Non-pigmented ciliary epithelial cell (primary cell): ENCODE results near the gene CRYBG2.

ENCODE experiments used
- DNase-seq: peaks from one replicate; pipeline ENCODE4 v3.0.0-alpha.2; 2010; ENCODE audit warnings: low read depth

The CRYBG2 gene

DNA sequence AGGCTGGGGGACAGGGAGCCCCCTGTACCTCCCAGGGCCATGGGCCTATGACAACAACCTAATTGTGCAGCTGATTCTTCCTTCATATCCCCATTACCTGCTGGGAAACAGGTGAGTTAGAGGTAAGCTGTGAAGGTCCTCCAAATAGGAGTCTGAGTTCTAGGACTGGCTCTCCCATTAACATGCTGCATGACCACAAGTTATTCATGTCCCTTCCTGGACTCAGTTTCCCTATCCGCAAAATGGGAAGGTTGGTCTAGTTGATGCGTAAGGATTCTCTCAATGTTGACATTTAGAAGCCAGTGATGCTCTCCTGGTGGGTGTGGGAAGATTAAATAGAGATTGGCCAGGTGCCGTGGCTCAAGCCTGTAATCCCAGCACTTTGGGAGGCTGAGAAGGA lies 14.6 kb upstream of the CRYBG2 start:
- DNase-seq, result no peak

DNA sequence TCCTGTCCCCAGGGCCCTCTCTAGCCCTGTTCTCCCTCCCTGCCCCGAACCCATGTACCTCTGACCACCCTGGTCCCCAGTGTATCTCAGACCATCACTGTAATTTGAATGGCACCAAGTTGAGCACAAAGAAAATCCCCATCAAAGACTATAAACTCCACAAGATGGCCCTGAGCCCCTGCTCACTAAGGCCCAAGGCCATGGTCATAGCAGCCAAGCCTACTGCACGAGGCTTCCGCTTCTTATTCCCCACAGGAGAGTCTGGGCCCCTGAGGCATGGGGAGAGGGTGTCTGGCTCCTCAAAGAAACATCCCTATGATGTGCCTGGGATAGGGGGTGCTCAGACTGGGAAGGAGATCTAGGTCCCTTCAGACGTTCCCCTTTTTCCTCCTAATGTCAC lies 14.1 kb upstream of the CRYBG2 start:
- DNase-seq, result no peak

DNA sequence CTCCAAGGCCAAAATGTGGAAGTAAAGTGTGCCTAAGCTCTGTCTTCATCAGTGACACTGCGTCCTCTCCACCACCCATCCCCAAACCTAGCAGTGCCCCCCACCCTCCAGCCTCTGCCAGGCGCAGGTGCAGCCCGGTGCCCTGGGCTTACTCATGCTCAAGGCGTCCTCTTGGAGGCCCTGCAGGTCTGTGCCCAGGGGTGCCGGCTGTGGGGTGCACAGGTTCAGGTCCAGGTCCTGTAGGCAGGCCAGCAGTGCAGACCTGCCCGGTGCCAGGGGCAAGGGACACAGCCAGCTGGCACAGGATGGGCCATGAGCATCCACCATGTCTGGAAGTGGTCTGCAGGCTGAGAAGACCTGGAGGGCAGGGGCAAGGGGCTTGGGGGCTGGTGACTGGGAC lies 13.5 kb upstream of the CRYBG2 start:
- no peak for DNase-seq

DNA sequence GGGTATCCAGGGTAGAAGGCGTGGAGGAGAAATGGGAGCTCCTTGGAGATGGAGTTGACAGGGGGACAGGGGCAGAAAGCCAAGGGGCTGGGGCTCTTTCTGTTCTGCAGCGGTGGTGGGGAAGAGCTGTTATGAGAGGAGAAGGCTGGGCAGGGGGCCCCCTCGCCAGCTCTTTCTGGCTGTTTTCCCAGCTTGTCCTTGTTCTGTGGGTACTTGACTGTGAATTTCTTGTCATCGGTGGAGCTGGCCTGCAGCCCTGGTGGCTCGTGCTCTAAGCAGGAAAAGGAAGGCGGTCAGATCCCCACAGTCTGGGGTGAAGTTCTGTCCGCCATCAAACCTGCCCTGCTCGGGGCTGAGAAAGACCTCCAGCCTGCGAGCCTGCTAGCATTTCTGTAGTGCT lies 11.0 kb upstream of the CRYBG2 start:
- DNase-seq, result no peak

DNA sequence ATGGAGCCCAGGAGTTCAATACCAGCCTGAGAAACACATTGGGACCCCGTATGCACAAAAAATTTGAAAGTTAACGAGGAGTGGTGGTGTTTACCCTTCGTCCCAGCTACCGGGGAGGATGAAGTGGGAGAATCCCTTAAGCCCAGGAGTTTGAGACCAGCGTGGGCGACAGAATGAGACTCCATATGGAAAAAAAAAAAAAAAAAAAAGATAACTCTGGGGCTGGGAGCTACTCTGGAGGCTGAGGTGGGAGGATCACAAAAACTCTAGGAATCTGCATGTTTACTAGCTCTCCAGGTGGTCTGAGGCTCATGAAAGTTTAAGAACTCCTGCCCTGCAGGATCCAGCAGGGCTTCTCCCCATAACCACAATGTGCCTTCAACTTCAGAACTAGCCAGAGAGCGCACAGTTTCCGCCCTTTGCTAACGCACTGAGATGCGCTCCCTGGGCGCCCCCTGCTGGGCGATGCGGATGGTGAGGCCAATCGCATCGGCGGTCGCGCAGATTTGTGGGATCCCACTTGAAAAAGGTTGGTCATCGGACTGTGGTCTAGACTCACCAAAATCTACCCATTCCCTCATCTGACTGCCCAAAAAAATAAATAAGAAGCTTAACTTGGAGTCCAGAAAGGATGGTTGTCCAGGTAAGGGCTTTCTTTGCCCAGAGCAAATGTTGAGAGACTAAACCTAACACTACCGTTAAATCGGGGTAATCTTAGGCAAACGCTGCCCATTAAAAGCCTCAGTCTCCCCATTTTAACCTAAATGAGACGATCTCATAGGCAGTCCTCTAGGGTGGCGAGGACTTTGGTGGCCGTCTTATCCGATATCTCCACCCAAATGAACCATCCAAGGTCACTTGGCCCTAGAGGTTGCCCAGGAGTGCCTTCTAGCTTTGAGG lies 9.9 kb upstream of the CRYBG2 start:
- DNase-seq, result no peak

DNA sequence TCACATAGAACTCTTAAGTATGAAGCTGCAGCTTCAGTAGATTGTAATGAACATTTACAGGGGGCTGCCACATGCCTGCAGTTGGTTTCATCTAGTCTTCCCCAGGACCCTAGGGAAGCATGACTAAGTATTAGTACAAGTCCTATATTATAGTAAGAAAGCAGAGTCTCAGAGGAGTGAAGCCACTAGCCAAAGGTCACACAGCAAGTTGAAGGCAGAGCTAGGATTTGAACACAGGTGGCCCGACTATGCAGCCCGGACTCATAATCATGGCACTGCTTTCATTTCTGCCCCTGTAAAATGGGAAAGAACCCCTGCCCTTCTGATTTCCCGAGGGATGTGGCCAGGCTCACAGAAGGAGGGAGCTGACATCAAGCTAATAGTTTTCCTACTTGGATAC lies 8.4 kb upstream of the CRYBG2 start:
- no peak for DNase-seq

DNA sequence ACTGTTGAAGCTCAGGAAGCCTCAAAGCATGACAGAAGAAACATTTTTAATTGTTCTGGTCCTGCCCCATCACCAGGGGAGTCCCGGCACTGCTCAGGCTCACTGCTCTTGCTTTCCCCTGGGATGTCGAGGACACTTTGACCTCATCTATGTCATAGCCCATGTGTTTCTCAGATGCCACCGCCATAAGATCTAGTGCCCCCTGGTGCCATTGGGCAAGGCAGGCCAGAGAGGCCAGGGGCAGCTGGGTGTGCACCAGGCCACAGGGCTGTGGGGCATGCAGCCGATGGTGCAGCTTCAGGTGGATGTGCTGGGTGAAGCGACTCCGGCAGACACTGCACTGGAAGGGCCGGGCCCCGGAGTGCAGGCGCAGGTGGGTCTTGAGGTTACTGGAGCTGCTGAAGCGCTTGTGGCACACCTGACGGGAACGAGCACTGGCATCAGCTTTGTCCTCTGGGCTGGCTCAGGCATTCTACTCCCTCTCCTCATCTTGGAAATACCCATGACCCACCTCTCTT lies 7.7 kb upstream of the CRYBG2 start:
- no peak for DNase-seq

DNA sequence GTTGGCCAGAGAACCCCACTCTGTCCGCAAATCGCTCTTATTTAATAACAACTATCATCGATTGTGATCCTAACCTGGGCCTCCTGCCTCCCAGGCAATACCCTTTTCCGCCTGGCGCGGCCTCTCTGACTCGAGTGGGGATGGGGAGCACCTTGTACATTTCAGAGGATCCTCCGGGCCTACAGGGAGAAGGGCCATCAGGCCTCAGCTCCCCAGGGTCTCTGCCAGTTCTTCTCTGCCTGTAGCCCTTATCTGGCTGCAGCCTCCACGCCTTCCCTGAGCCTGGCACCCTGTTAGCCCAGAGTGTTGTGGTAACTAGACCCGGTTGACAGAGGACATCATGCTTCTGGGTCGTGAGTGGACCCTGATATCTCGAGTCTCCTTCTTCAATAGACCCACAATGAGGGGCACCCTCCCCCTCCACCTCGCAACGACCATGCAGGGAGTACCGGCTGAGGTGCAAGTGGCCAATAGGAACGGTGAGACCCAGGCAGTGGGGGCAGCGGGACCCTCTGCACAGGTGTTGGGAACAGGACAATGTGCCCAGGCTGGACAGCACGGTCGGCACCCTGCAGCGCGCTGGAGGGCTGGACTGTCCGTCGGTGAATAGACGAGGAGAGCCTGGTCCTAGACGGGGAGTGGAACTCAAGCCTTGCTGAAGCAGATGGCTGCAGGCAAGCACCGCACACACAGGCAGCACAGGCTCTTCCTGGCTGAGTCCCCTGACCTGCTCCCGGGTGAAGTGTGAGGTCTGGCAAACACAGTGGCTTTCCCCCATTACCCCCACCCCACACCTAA lies 7.1 kb upstream of the CRYBG2 start:
- no peak for DNase-seq

DNA sequence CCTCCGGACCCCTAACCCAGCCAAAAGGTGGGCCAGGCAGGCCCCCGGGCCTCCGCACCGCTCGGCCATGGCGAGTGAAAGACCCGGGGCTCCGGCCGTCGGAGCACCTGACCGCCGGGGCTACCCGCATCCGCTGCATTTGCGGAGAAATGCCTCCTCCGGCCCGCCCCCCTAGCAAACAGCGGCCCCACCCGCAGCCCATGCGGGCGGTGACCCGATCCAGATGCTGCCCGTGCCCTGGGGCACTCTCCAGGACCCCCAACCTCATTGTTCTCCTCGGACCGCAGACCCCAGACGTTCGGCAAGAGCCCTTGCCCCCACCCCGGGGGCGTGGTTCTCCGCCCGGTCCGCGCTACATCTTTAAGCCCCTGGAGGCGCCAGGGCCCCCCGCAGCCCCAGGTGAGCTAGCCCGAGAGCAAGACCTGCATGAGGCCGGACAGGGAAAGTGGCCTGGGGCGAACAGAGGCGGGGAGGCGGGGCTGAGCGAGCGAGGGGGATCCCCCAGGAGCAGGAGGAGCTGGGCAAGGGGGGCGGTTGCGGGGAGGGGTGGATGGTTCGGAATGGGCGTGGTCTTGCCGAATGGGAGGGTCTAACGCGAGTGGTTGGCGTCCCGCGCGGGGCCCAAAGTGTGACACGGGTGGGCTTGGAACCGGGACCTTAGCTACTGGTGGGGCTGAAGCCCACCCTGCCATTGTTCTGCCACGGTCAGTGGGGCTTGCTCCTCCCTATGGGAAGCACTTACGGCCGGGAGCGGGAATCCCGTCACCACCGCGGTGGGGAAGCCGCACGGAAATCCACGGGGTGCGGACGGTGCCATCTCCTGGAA lies 6.3 kb upstream of the CRYBG2 start:
- DNase-seq, result no peak

DNA sequence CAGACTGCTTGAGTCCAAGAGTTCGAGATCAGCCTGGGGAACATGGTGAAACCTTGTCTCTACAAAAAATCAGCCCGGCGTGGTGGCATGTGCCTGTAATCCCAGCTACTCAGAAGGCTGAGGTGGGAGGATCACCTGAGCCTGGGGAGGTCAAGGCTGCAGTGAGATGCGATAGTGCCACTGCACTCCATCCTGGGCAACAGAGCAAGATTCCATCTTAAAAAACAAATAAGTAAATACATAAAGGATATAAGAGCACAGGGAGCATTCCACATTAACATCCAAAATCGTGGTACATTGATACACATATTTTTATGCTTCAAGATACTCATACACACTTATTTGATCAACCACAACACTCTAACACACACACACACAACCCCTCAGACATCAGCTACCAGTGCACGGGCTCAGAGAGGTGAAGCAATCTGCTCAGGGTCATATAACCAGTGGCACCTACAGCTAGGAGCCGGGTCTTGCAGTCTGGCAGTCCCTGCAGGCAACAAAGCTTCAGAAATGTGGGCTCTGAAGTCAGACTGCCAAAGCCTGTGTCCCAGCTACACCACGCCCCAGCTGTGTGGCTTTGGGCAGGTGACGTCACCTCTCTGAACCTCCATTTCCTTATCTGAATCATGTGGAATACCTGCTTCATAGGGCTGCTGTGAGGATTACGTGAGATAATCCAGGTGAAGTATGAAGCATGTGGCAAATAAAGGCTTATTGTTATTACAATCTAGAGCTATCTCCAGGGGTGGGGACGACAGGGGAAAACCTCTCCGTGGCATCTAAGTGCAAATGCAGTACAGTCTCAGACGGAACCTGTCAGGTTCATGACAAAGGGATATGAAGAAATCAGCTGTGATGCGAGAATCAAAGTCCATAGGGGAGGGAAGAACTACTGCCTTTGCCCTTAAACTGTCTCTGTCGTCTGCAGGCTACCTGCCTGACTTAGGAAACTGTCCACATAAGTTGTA lies 4.8 kb upstream of the CRYBG2 start:
- DNase-seq, result no peak

DNA sequence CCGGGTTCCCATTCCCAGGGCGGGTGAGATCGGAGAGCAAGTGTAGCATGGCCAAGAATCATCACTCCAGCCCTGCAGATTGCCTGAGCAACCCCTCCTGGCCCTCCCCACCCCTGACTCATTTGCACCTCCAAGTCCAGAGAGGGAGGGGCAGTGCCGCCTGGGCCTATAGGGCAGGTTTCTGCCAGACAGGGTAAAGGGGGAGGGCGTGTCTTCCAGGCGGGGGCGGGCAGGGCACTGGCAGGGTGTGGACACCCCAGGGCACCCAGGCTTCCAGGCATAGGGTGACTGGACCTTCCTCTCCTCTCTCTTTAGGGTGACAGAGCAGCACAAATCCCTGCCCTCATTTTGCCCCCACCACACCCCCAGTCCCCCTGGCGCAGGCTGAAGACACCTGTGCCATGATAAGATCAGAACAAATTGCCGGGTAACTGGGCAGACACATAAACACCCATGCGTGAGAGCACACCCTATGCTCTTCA lies 3.2 kb upstream of the CRYBG2 start:
- no peak for DNase-seq

DNA sequence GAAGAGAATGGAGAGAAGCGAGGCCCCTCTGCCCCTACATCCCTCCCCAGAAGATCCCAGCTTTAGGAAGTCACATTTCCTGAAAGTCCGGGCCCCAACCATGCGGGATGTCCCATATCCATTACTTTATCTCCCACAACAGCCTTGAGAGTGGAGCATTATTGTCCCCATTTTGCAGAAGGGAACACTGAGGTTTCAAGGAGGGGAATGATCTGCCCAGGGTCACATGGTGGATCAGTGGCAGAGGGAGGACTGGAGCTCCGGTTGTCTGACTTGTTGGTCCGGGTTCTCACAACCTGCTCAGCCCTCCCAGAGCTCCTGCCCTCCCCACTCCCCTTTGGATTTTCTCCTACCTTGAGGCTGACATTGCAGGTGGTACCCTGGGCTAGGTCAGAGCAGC lies 2.2 kb upstream of the CRYBG2 start:
- DNase-seq, result no peak

DNA sequence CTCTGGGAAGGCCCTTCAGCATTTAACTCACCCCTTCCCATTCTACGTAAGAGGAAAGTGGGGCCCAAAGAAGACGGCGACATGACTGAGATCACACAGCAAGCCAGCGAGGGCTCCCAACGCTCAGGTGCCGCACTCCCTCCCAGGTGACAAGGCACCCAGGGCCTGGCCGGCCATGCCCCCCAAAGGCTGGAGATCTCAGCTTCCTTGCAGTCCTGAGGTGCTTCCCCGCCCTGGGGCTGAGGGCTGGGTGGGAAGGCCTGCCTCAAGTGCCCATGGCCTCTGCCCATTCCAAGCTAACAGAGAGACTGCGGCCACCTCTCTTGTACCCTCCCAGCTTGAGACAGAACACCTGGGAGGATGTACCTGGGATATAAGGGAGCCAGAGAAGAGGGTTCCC lies 1.0 kb upstream of the CRYBG2 start:
- DNase-seq, result no peak

DNA sequence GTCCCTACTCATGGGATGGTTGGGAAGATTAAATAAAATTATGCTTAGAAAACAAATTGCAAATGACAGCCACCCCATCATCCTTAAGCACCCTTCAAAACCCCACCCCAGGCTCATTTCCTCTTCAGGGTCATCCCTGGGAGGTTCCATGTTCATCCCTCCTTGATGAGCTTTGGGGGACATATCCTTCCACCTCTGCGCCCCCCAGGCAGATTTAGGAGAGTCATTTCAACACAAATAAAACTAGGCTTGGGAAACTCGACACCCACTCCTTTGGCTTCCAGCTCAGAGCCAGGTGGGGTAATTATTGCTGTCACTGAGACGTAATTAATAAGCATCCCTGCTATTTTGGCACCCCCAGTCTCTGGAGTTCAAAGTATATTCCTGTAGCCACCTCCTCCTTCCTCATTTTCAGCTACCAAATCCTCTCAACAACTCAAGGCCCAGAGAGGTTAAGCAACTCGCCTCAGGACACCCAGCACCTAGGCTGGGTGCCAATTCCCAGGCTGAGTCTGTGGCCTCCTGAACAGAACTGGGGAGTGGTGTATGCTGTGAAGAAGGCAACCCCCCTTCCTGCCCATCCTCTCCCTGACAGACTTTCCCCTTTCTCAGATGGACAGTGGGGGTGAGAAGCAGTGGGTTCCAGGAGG lies 595 bp downstream of the CRYBG2 start:
- no peak for DNase-seq

DNA sequence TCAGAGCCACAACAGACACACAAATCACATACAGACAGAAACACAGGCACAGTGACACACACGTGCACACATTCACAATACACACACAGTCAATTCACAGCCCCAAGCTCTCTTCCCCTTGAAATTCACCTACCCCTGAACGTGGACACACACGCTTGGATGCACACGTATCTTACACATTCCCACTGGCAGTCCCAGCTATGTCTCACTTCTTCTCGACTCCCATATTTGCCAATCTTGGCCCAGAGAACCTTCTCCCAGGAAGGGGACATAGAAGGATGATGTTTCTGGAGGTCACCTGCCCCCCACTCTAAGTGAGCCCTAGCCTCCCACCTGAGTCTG lies 1.6 kb downstream of the CRYBG2 start:
- DNase-seq, result no peak

DNA sequence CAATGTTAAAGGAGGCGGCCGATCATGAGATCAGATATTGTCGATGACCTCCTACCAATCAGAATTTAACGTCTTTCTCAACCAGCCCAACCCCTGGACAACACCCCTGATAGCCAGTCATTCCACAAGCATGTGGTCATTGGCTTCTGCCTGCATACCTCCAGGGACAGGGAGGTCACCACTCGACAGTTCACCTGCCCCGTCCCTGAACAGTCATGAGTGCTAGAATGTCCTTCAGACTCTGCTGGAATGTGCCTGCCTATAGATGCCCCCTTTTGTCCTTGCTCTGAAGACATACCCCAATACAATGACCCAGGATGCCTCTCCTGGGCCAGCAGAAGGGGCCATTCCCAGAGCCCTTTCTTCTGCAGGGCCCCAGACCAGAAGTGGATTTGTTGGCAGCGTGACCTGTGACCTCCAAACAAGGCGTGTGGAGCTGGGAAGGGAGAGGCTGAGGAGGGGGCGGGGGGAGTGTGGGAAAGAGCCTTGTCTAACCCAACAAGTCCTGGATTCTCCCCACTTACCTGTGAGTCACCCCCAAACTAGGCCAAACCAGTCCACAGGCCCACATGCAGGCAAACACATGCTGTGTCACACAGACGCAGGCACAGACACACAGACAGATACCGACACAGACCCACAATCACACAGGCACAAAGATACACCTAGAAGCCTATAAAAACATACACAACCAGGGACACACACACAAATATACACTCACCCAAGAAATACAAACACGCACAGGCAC lies 2.2 kb downstream of the CRYBG2 start:
- DNase-seq, result no peak

DNA sequence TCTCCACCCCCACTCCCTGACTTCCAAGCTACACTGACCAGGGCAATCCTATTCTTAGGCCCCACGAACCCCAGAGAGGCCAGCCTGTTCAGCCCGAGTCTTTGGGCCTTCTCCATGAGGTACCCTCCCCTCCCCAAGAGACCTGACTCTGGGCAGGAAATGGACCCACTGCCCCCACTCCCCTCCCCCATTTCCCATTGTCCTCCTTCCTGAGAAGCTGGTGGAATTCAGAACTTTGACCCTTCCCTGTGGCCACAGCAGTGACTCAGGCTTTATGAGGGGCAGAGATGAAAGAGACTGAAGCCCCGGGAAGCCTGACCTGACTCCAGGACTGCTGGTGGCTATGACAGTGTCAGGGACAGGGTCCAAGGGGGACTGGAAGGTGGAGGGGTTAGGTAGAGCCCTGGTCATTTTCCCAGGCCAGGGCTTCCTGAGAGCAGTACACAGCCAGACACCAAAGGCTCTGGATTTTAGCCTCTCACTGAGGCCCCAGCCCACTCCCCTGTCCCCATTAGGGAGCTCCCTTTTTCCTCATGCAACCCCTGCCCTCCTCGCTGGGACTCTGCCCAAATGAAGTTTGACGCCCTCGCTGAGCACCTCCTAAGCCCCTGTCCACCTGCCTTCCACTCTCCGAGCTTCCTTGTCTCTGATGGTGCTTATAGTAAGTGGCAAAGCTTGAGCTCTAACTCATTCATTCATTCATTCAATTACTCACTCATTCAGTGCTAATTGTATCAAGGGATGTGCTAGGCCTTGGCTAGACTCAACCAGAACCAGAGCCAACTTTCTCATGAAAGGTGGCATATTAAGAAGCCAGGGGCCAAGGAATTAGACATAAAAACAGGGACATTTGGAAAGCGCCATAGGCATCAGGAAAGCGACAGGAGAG lies 3.0 kb downstream of the CRYBG2 start:
- DNase-seq, result no peak

DNA sequence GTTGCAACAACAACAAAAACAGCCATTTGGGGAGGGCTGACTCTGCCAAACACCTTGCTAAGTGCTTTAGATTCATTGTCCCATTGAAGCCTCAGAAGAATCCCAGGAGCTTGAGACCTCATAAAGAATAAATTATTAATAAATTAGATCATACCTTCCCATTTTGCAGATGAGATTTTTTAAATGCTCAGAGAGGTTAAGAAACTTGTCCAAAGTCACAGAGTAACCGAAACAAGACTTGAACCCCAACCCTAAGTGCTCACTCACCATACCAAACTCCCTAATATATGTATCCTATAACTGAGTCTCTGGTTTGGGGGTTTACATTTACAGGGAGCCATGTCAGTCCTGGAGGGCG lies 3.6 kb downstream of the CRYBG2 start:
- no peak for DNase-seq

DNA sequence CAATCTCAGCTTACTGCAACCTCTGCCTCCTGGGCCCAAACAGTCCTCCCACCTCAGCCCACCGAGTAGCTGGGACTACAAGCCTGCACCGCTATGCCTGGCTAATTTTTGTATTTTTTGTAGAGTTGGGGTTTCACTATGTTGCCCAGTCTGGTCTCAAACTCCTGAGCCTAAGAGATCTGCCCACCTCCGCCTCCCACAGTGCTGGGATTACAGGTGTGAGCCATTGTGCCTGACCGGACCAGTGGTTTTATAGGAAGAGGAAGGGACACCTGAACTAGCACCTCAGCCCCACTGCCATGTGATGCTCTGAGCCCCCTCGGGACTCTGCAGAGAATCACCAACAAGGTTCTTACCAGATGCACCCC lies 4.1 kb downstream of the CRYBG2 start:
- no peak for DNase-seq
